Activated CD4-positive, alpha-beta memory T cell treated with anti-CD3 and anti-CD28 coated beads, Interleukin-2, amount 10 ng/mL, durations not matched to agents 7 days and 5 days (primary cell): ENCODE measurements around the gene ATP13A3. TPM values are rescaled to one million over a fixed set of nuclear protein-coding genes. Genes with fewer than 3 reads are reported as not detected.
"Not testable (repeated sequence)": the region's sequence is repeated elsewhere in the genome, so short reads cannot be mapped to it uniquely, and the experiment has no call there.

Source experiments
- CTCF ChIA-PET: fragments of 350-600 bp; sonication (Branson Sonifier 250); formaldehyde crosslinking; loops from one replicate; lab custom pipeline; 2021; ENCODE audit warnings: antibody characterized with exemption, inconsistent platforms; lab: Charles Lee
- POLR2A ChIA-PET: fragments of 350-600 bp; sonication (Branson Sonifier 250); formaldehyde crosslinking; loops from one replicate; lab custom pipeline; 2021; ENCODE audit warnings: antibody characterized with exemption; lab: Charles Lee
- DNase-seq: peaks from one replicate; pipeline ENCODE4 v3.0.0-alpha.2; 2020
- H3K27ac Mint-ChIP-seq: one replicate; pipeline ENCODE4 v1.8.0; 2021; ENCODE audit warnings: mild to moderate bottlenecking, mixed read lengths
- H3K27me3 Mint-ChIP-seq: one replicate; pipeline ENCODE4 v1.8.0; 2021; ENCODE audit warnings: mixed read lengths
- H3K36me3 Mint-ChIP-seq: one replicate; pipeline ENCODE4 v1.8.0; 2021; ENCODE audit warnings: low read depth, mixed read lengths
- H3K4me1 Mint-ChIP-seq: one replicate; pipeline ENCODE4 v1.8.0; 2021; ENCODE audit warnings: mixed read lengths
- H3K4me3 Mint-ChIP-seq: one replicate; pipeline ENCODE4 v1.8.0; 2021; ENCODE audit warnings: mild to moderate bottlenecking, mixed read lengths
- H3K9me3 Mint-ChIP-seq: one replicate; pipeline ENCODE4 v1.8.0; 2021; ENCODE audit warnings: mixed read lengths
- total RNA-seq, 2 experiments: library from RNA; stranded (reverse); gene quantifications; one replicate each; pipeline ENCODE4 v1.2.3, GENCODE V29; 2021

The ATP13A3 gene
- total RNA-seq, 2 experiments from 2014 or later: 76.8 to 77.8 TPM

GRCh38 chr3:194494951-194495374, 8.2 kb upstream of the ATP13A3 start:
- ChIA-PET POLR2A (no interaction called here), CTCF (interaction anchor here (0.7 kb wide), 1 partner anchor 99 kb away, joined by 3 read pairs; no protein-coding TSS in a partner anchor)
- no peaks in the 10 kb centered on the region for H3K27me3 Mint-ChIP-seq
- H3K36me3 Mint-ChIP-seq: peaks cover 5% of the 10 kb centered on the region
- H3K9me3 Mint-ChIP-seq: no peaks in the 10 kb centered on the region
- peaks cover 40% of the 10 kb centered on the region for H3K4me1 Mint-ChIP-seq
- H3K27ac Mint-ChIP-seq: no peak overlapping the region
- no peak overlapping the region for H3K4me3 Mint-ChIP-seq
- no peak for DNase-seq

- H3K4me3 Mint-ChIP-seq, H3K9me3 Mint-ChIP-seq, H3K27me3 Mint-ChIP-seq, DNase-seq, H3K36me3 Mint-ChIP-seq, POLR2A ChIA-PET, CTCF ChIA-PET, H3K27ac Mint-ChIP-seq: not testable (repeated sequence)
- peaks cover 47% of the 10 kb centered on the region for H3K4me1 Mint-ChIP-seq
Observed at GRCh38 chr3:194493995-194494927, 7.5 kb upstream of the ATP13A3 start.

GRCh38 chr3:194492001-194492400, 5.2 kb upstream of the ATP13A3 start:
- ChIA-PET POLR2A (no interaction called here), CTCF (interaction anchor here (0.6 kb wide), 1 partner anchor 174 kb away, joined by 3 read pairs; no protein-coding TSS in a partner anchor)
- Mint-ChIP-seq H3K27ac (no peak overlapping the region), H3K4me3 (no peak overlapping the region), H3K36me3 (peaks cover 15% of the 10 kb centered on the region), H3K27me3 (no peaks in the 10 kb centered on the region), H3K9me3 (no peaks in the 10 kb centered on the region), H3K4me1 (peaks cover 59% of the 10 kb centered on the region)
- no peak for DNase-seq

- CTCF ChIA-PET: interaction anchor here (0.9 to 1.2 kb wide), 4 partner anchors 11 to 182 kb away, joined by 3 to 4 read pairs (median 3); partner anchors contain the start of gene LSG1
- no peak for DNase-seq
- peaks cover 55% of the 10 kb centered on the region for H3K4me1 Mint-ChIP-seq
- H3K27ac Mint-ChIP-seq: peak overlapping the region; percentile 38
- POLR2A ChIA-PET: interaction anchor here (1.2 to 8.6 kb wide), 3 partner anchors 23 to 95 kb away, joined by 3 to 84 read pairs (median 6); no protein-coding TSS in a partner anchor
- H3K9me3 Mint-ChIP-seq: no peaks in the 10 kb centered on the region
- H3K36me3 Mint-ChIP-seq: peaks cover 24% of the 10 kb centered on the region
- no peaks in the 10 kb centered on the region for H3K27me3 Mint-ChIP-seq
- no peak overlapping the region for H3K4me3 Mint-ChIP-seq
Observed at GRCh38 chr3:194489736-194490612, 3.2 kb upstream of the ATP13A3 start.

- H3K4me3 Mint-ChIP-seq: peak overlapping the region; percentile 88
Observed at GRCh38 chr3:194488055-194488742, 1.4 kb upstream of the ATP13A3 start.

GRCh38 chr3:194487289-194488054, 670 bp upstream of the ATP13A3 start:
- peak overlapping the region; percentile 88 for H3K27ac Mint-ChIP-seq
- H3K27me3 Mint-ChIP-seq: no peaks in the 10 kb centered on the region
- POLR2A ChIA-PET: interaction anchor here (0.8 to 8.6 kb wide), 6 partner anchors 10 to 199 kb away, joined by 3 to 84 read pairs (median 5); no protein-coding TSS in a partner anchor
- DNase-seq: peak; percentile 53
- CTCF ChIA-PET: interaction anchor here (1.1 to 1.4 kb wide), 3 partner anchors 16 to 91 kb away, joined by 3 to 4 read pairs (median 3); no protein-coding TSS in a partner anchor
- H3K4me1 Mint-ChIP-seq: peaks cover 60% of the 10 kb centered on the region
- peak overlapping the region; percentile 88 for H3K4me3 Mint-ChIP-seq
- no peaks in the 10 kb centered on the region for H3K9me3 Mint-ChIP-seq
- H3K36me3 Mint-ChIP-seq: peaks cover 27% of the 10 kb centered on the region

More at GRCh38 chr3:194488055-194488742, 1.4 kb upstream of the ATP13A3 start:
- Mint-ChIP-seq H3K36me3 (peaks cover 24% of the 10 kb centered on the region), H3K9me3 (no peaks in the 10 kb centered on the region), H3K27ac (peak overlapping the region; percentile 88), H3K4me1 (peaks cover 55% of the 10 kb centered on the region), H3K27me3 (no peaks in the 10 kb centered on the region)
- peak; percentile 24 for DNase-seq
- ChIA-PET POLR2A (interaction anchor here (1.2 to 8.6 kb wide), 6 partner anchors 9 to 97 kb away, joined by 3 to 84 read pairs (median 6); no protein-coding TSS in a partner anchor), CTCF (interaction anchor here (1.1 to 1.4 kb wide), 3 partner anchors 16 to 92 kb away, joined by 3 to 4 read pairs (median 3); no protein-coding TSS in a partner anchor)

GRCh38 chr3:194485881-194486539, 792 bp downstream of the ATP13A3 start:
- Mint-ChIP-seq H3K4me1 (peaks cover 70% of the 10 kb centered on the region), H3K27ac (peak overlapping the region; percentile 91), H3K4me3 (peak overlapping the region; percentile 91), H3K27me3 (no peaks in the 10 kb centered on the region), H3K9me3 (no peaks in the 10 kb centered on the region), H3K36me3 (peaks cover 38% of the 10 kb centered on the region)
- peak; percentile 52 for DNase-seq
- ChIA-PET CTCF (interaction anchor here (0.8 to 3.4 kb wide), 6 partner anchors 12 to 785 kb away, joined by 3 to 23 read pairs (median 8); partner anchors contain the start of gene XXYLT1), POLR2A (interaction anchor here (0.7 to 8.6 kb wide), 10 partner anchors 9 to 186 kb away, joined by 3 to 84 read pairs (median 4); partner anchors contain the start of gene LSG1)

GRCh38 chr3:194485468-194485880, 1.3 kb downstream of the ATP13A3 start:
- peak overlapping the region; percentile 91 for H3K27ac Mint-ChIP-seq
- H3K27me3 Mint-ChIP-seq: no peaks in the 10 kb centered on the region
- CTCF ChIA-PET: interaction anchor here (1.0 to 3.4 kb wide), 6 partner anchors 12 to 786 kb away, joined by 3 to 23 read pairs (median 8); partner anchors contain the start of gene XXYLT1
- no peaks in the 10 kb centered on the region for H3K9me3 Mint-ChIP-seq
- DNase-seq: no peak
- peak overlapping the region; percentile 91 for H3K4me3 Mint-ChIP-seq
- peaks cover 70% of the 10 kb centered on the region for H3K4me1 Mint-ChIP-seq
- peaks cover 38% of the 10 kb centered on the region for H3K36me3 Mint-ChIP-seq
- POLR2A ChIA-PET: interaction anchor here (0.7 to 8.6 kb wide), 9 partner anchors 8 to 109 kb away, joined by 3 to 84 read pairs (median 4); no protein-coding TSS in a partner anchor

- H3K9me3 Mint-ChIP-seq: no peaks in the 10 kb centered on the region
- no peaks in the 10 kb centered on the region for H3K27me3 Mint-ChIP-seq
- CTCF ChIA-PET: interaction anchor here (0.5 to 3.4 kb wide), 8 partner anchors 11 to 137 kb away, joined by 3 to 23 read pairs (median 5); no protein-coding TSS in a partner anchor
- no peak overlapping the region for H3K27ac Mint-ChIP-seq
- peaks cover 39% of the 10 kb centered on the region for H3K36me3 Mint-ChIP-seq
- peak overlapping the region; percentile 91 for H3K4me3 Mint-ChIP-seq
- peaks cover 69% of the 10 kb centered on the region for H3K4me1 Mint-ChIP-seq
- POLR2A ChIA-PET: interaction anchor here (0.9 to 8.6 kb wide), 5 partner anchors 8 to 110 kb away, joined by 4 to 84 read pairs (median 8); no protein-coding TSS in a partner anchor
- no peak for DNase-seq
Observed at GRCh38 chr3:194484614-194485013, 2.2 kb downstream of the ATP13A3 start.

- no peak for DNase-seq
- no peak overlapping the region for H3K4me3 Mint-ChIP-seq
- CTCF ChIA-PET: interaction anchor here (0.5 to 3.4 kb wide), 8 partner anchors 9 to 138 kb away, joined by 3 to 23 read pairs (median 4); no protein-coding TSS in a partner anchor
- peaks cover 63% of the 10 kb centered on the region for H3K4me1 Mint-ChIP-seq
- H3K36me3 Mint-ChIP-seq: peaks cover 38% of the 10 kb centered on the region
- H3K27ac Mint-ChIP-seq: no peak overlapping the region
- no peaks in the 10 kb centered on the region for H3K9me3 Mint-ChIP-seq
- POLR2A ChIA-PET: interaction anchor here (0.9 to 8.6 kb wide), 3 partner anchors 9 to 101 kb away, joined by 6 to 84 read pairs (median 14); no protein-coding TSS in a partner anchor
- no peaks in the 10 kb centered on the region for H3K27me3 Mint-ChIP-seq
Observed at GRCh38 chr3:194483850-194484249, 3.0 kb downstream of the ATP13A3 start.
